NCI-H526 treated with DMSO at 0.1 percent for 48 hours (cell line): ENCODE measurements around the gene KRCC1.
"Not testable (repeated sequence)": the region's sequence is repeated elsewhere in the genome, so short reads cannot be mapped to it uniquely, and the experiment has no call there.

Experiments used
- DNase-seq: peaks from one replicate; lab custom pipeline; 2025; lab: John Stamatoyannopoulos, UW

Gene KRCC1

GRCh38 chr2:88000474-88000873 lies 55.1 kb downstream of the KRCC1 start:
- not testable (repeated sequence) for DNase-seq

- DNase-seq = no peak
Measured at GRCh38 chr2:87996570-87996969, 59.0 kb downstream of the KRCC1 start.

- no peak for DNase-seq
Measured at GRCh38 chr2:87995756-87996155, 59.8 kb downstream of the KRCC1 start.

- not testable (repeated sequence) for DNase-seq
Measured at GRCh38 chr2:87994304-87994850, 61.2 kb downstream of the KRCC1 start.

DNA sequence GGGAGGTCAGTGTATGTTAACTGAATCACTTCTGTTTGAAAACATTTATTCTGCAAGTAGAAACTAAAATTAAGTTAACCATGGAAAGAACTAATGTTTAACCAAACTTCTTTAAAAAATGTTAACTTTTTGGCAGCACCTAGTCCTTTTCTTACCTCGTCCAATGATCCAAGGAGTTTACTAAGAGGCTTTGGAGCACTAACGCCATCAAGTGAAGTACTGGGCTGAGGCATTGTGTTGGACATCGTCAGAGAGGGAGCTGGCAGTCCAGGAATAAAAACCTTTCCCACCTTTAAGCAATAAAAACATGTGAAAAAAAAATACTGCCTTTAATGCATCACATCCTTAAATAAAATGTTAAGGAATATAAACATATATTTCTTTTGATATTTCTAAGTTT lies 63.0 kb downstream of the KRCC1 start:
- not testable (repeated sequence) for DNase-seq

DNA sequence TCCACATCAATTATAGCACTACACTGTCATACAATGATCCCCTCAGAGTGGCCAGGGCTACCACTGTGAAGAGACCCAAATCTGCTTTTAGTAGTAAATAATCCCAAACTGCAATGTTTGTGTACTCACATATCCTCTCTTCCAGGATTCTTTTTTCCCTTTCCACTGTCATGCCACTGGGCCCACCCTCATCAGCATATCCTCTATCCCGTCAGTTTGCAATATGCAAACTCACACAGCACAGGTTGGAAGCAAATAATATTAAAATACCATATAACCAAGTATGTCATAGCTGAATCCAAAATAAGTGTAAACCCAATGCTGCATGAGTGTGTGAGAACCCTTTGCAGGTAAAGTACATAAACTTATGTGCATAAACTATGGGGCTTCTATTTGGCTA lies 68.1 kb downstream of the KRCC1 start:
- not testable (repeated sequence) for DNase-seq

DNA sequence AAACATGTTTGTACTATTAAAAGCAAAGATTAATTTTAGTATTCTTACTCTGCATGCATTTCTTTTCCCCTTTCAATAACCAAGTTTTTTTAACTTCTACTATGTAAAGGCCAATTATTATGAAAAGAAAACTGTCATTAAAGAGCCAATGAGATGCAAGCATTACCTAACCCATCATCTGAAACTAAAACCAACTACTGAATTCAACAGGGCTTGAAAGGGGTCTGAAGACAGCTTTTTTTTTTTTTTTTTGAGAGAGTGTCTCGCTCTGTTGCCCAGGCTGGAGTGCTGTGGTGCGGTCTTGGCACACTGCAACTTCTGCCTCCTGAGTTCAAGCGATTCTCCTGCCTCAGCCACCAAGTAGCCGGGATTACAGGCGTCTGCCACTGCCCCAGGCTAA lies 69.7 kb downstream of the KRCC1 start:
- DNase-seq = not testable (repeated sequence)

DNA sequence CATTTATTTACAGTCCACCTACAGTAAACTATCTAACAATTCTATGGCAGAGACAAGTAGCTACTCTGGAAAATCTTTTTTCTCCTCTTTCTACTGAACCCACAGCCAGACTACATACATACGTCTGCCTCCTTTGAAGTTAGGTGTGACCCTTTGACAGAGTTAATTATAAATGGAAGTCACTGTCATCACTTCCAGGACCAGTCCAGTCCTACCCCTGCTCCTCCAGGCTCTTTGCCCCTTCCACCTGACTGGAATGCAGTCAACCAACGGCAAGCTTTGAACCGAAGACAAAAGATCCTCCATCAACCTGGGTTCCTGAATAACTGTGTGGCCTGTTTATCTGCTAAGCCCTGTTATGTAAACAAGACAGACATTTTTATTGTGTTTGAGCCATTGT lies 74.4 kb downstream of the KRCC1 start:
- not testable (repeated sequence) for DNase-seq
